ENCODE measurements around the gene TRIM44. TPM values are rescaled to one million over a fixed set of nuclear protein-coding genes. Genes with fewer than 3 reads are reported as not detected.

Gene TRIM44
- polyA plus RNA-seq, 1 donor (not counting 4 experiments of a cell fraction or from before 2014, with no cell fraction given), result 48.3 TPM

- FAIRE-seq, result peak; percentile 92
- DNase-seq (ENCODE audit: low read depth, low spot score), result no peak
- peak within 1 kb of the TSS; percentile 100 for H3K4me2 ChIP-seq (ENCODE audit: control insufficient read depth, extremely low read depth, insufficient read depth, low read depth, low read length)
- TF ChIP-seq CTCF (optimal IDR thresholded peaks at IDR 0.05 in 1 of 3, IDR thresholded peaks at IDR 0.05 in 1 of 3, conservative IDR thresholded peaks at IDR 0.05 in 1 of 3; ENCODE audit: extremely low read depth in 1 of 3, insufficient read depth in 2 of 3, low read length in 3 of 3) (no peak), EZH2 (IDR thresholded peaks at IDR 0.05; ENCODE audit: low read length) (no peak)
- peaks cover 46% of the 10 kb centered on the region for H3K4me1 ChIP-seq (ENCODE audit: control insufficient read depth, extremely low read depth, insufficient read depth, low read length)
- H3K27ac ChIP-seq (ENCODE audit: control insufficient read depth, insufficient read depth, low read length), result peak within 1 kb of the TSS; percentile 95
- H3K9me3 ChIP-seq (ENCODE audit: control insufficient read depth, low read depth, low read length), result no peaks in the 10 kb centered on the region
- peak within 1 kb of the TSS; percentile 91 for H3K9ac ChIP-seq (ENCODE audit: control insufficient read depth, extremely low read depth, insufficient read depth, low read length)
- H3K27me3 ChIP-seq (ENCODE audit: control insufficient read depth, extremely low read depth, insufficient read depth, low read length), result no peaks in the 10 kb centered on the region
- H3K36me3 ChIP-seq (ENCODE audit: control insufficient read depth in 2 of 2, extremely low read depth in 1 of 2, insufficient read depth in 2 of 2, low read length in 2 of 2), result peaks cover 0 to 10% of the 10 kb centered on the region in 2 experiments
- H4K20me1 ChIP-seq (ENCODE audit: control insufficient read depth, extremely low read depth, insufficient read depth, low read length), result no peaks in the 10 kb centered on the region
- peak within 1 kb of the TSS; percentile 56 to 91 (median 89) for H3K4me3 ChIP-seq (ENCODE audit: control insufficient read depth in 2 of 3, extremely low read depth in 1 of 3, insufficient read depth in 2 of 3, low read depth in 1 of 3, low read length in 3 of 3)
- peaks cover 32% of the 10 kb centered on the region for H3K79me2 ChIP-seq (ENCODE audit: control insufficient read depth, insufficient read depth, low read length)
- H3K9me1 ChIP-seq (ENCODE audit: control insufficient read depth, extremely low read depth, insufficient read depth, low read length), result no peaks in the 10 kb centered on the region
- dilution Hi-C loops (cut with MboI; ENCODE audit: extremely low pct_ligation_motif_present, low sequenced_read_pairs), result loop anchor here (25.0 kb wide), 1 partner anchor 194 kb away; no protein-coding TSS in a partner anchor
- H2AFZ ChIP-seq (ENCODE audit: control insufficient read depth, low read length), result peak within 1 kb of the TSS; percentile 48
These were observed 44.7 kb upstream of the TRIM44 start, which contains the start of gene FJX1 for GRCh38 chr11:35617687-35618496. FJX1 (plus strand) TSS chr11:35618460; CDS start chr11:35618637, 177 bp downstream.

- H3K4me2 ChIP-seq (ENCODE audit: control insufficient read depth, extremely low read depth, insufficient read depth, low read depth, low read length), result peak overlapping the region; percentile 100
- H3K36me3 ChIP-seq (ENCODE audit: control insufficient read depth in 2 of 2, extremely low read depth in 1 of 2, insufficient read depth in 2 of 2, low read length in 2 of 2), result peaks cover 0 to 10% of the 10 kb centered on the region in 2 experiments
- H4K20me1 ChIP-seq (ENCODE audit: control insufficient read depth, extremely low read depth, insufficient read depth, low read length), result no peaks in the 10 kb centered on the region
- peaks cover 32% of the 10 kb centered on the region for H3K79me2 ChIP-seq (ENCODE audit: control insufficient read depth, insufficient read depth, low read length)
- no peak for DNase-seq (ENCODE audit: low read depth, low spot score)
- dilution Hi-C loops (cut with MboI; ENCODE audit: extremely low pct_ligation_motif_present, low sequenced_read_pairs), result loop anchor here (25.0 kb wide), 1 partner anchor 194 kb away; no protein-coding TSS in a partner anchor
- peak overlapping the region; percentile 91 for H3K9ac ChIP-seq (ENCODE audit: control insufficient read depth, extremely low read depth, insufficient read depth, low read length)
- no peaks in the 10 kb centered on the region for H3K9me1 ChIP-seq (ENCODE audit: control insufficient read depth, extremely low read depth, insufficient read depth, low read length)
- H3K27me3 ChIP-seq (ENCODE audit: control insufficient read depth, extremely low read depth, insufficient read depth, low read length), result no peaks in the 10 kb centered on the region
- no peak for TF ChIP-seq EZH2 (IDR thresholded peaks at IDR 0.05; ENCODE audit: low read length)
- TF ChIP-seq CTCF (optimal IDR thresholded peaks at IDR 0.05 in 1 of 3, IDR thresholded peaks at IDR 0.05 in 1 of 3, conservative IDR thresholded peaks at IDR 0.05 in 1 of 3; ENCODE audit: extremely low read depth in 1 of 3, insufficient read depth in 2 of 3, low read length in 3 of 3), result no peak
- H3K4me1 ChIP-seq (ENCODE audit: control insufficient read depth, extremely low read depth, insufficient read depth, low read length), result peaks cover 53% of the 10 kb centered on the region
- FAIRE-seq, result no peak
- H3K9me3 ChIP-seq (ENCODE audit: control insufficient read depth, low read depth, low read length), result no peaks in the 10 kb centered on the region
- peak overlapping the region; percentile 56 to 91 (median 89) for H3K4me3 ChIP-seq (ENCODE audit: control insufficient read depth in 2 of 3, extremely low read depth in 1 of 3, insufficient read depth in 2 of 3, low read depth in 1 of 3, low read length in 3 of 3)
- H2AFZ ChIP-seq (ENCODE audit: control insufficient read depth, low read length), result no peak overlapping the region
- peak overlapping the region; percentile 95 for H3K27ac ChIP-seq (ENCODE audit: control insufficient read depth, insufficient read depth, low read length)
These were observed 44.0 kb upstream of the TRIM44 start for GRCh38 chr11:35618497-35619115.
